DMS153 treated with DMSO at 0.1 percent for 48 hours (cell line): ENCODE results near the gene USF3.

Experiments used
- DNase-seq: peaks from one replicate; lab custom pipeline; 2025; ENCODE audit not compliant: unreplicated experiment; lab: John Stamatoyannopoulos, UW

The USF3 gene

GRCh38 chr3:113614402-113614801 is 82.0 kb downstream of the USF3 start:
- DNase-seq: no peak

DNA sequence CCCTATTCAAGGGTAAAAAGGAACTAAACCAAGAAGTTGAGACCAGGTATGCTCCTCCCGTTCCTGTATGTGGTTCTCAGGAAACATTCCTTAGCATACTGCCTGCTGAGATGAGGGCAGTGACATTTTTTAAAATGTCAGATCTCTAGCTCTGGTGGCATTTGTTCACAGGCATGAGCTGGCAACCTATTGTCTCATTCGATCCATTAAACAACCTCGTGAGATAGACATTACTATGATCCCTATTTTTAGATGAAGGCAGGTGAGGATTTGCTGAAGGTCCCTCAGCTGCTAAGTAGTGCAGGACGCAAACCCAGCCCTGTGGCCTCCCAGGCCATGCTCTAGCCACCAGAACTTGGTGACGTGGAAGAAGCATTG is 89.2 kb downstream of the USF3 start:
- DNase-seq: no peak

GRCh38 chr3:113606539-113607218 is 89.8 kb downstream of the USF3 start:
- no peak for DNase-seq

- no peak for DNase-seq
These were observed 93.6 kb downstream of the USF3 start for GRCh38 chr3:113602836-113603235.

- DNase-seq: no peak
These were observed 94.2 kb downstream of the USF3 start for GRCh38 chr3:113602256-113602655.

DNA sequence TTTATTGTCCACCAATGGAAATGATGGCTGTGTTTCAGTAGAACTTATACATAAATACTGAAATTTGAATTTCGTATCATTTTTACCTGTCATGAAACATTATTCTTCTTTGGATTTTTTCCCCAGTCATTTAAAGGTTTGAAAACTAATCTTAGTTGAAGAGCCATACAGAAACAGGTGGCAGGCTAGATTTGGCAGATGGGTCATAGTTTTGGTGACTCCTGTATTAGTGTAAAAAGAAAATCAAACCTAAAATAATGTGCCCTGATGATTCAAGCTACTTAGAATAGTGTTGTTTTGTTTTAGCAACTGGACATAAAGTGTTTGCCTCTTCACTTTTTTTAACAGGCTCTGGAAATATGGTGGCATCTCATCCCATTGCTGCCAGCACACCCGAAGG is 95.2 kb downstream of the USF3 start:
- DNase-seq: no peak

DNA sequence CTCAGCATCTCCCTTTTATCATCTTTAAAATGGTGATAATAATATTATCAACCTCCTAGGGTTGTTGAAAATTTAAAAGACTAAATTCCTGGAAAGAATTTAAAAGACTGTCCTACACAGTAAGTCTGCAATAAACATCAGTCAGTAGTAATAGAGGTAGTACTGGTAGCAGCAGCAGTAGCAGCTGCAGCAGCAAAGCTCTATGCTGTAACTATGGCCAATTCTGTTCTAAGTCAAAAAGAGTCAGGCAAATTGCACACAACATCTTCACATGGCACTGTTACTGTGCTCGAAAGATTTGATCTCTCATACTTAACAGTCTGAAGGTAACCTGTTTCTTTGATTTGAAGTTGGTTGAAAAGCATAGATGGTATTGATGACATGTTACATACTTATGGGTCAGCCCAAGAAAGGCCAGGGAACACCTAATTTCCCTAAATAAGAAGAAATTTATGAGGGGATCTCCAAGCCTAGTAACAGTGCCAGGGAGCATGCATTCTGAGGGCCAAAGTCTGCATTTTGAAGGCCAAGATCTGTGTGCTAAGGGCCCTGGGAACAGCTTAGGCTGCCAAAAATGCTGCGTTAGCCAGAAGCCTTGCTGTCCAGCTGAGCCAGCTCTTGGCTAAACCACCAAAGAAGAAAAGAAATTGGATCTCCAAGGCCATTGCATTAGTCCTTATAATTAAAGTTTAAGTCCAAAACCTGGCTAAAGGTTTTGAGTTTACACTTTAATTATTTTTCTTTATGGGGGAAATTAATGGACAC is 95.8 kb downstream of the USF3 start:
- no peak for DNase-seq
